Measurements from ENCODE around the gene TRABD.

TRABD gene

GRCh38 chr22:50174382-50175190, 11.1 kb upstream of the TRABD start:
- DNase-seq: no peak

- DNase-seq: no peak
Measured at GRCh38 chr22:50175191-50175461, 10.6 kb upstream of the TRABD start.

DNA sequence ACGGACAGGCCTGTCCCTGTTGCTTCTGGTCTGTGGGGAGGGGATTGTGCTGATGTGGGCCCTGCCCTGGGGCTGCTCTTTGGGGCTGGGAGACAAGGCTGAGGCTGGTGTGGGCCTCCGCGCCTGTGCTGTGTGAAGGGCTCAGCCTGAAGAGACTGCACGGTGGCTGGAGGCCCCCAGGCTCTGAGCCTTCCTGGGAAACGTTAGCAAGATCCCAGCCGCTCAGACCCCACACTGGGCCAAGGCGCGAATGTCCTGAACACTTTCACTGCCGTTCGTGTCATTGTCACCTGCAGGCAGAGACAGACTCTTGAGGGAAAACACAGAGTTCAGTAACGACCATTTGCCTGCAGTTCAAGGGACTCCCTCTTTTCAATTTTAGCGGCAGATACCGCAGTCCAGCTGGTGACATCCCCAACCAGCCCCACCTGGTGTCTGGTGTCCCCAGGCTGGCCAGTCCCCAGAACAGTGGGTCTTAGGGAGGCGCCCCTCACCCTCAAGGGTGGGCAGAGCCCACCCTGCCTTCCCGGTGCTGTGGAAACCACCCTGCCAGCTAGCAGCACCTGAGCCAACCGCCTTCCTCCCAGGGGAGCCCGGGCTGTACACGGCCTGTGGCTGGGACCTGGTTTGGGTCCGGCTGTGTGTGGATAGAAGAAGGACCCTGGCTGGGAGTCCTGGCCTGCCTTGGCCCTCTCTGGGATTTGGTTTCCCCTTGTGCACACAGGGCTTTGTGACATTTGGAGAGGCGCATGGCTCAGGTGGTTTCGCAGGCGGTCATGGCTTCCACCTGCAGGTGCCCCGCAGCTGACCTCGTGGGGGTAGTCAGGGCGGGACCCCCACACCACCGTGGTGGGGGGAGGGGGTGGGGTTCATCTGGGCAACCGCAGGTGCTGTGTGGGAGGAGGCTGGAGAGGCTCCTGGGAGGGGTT, 9.5 kb upstream of the TRABD start:
- no peak for DNase-seq

GRCh38 chr22:50176850-50177536, 8.7 kb upstream of the TRABD start:
- no peak for DNase-seq

DNA sequence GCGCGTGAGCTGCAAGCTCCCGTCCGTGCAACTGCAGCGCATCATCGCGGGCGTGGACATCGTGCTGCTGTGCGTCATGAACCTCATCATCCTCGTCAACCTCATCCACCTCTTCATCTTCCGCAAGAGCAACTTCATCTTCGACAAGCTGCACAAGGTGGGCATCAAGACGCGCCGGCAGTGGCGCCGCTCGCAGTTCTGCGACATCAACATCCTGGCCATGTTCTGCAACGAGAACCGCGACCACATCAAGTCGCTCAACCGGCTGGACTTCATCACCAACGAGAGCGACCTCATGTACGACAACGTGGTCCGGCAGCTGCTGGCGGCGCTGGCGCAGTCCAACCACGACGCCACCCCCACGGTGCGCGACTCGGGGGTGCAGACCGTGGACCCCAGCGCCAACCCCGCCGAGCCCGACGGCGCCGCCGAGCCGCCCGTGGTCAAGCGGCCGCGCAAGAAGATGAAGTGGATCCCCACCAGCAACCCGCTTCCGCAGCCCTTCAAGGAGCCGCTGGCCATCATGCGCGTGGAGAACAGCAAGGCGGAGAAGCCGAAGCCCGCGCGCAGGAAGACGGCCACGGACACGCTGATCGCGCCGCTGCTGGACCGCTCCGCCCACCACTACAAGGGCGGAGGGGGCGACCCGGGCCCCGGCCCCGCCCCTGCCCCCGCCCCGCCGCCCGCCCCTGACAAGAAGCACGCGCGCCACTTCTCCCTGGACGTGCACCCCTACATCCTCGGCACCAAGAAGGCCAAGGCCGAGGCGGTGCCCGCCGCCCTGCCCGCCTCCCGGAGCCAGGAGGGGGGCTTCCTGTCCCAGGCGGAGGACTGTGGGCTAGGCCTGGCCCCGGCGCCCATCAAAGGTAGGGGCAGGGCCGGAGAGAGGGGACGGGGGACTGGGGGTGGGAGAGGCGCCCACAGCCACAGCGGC, 7.9 kb upstream of the TRABD start:
- DNase-seq: no peak

DNA sequence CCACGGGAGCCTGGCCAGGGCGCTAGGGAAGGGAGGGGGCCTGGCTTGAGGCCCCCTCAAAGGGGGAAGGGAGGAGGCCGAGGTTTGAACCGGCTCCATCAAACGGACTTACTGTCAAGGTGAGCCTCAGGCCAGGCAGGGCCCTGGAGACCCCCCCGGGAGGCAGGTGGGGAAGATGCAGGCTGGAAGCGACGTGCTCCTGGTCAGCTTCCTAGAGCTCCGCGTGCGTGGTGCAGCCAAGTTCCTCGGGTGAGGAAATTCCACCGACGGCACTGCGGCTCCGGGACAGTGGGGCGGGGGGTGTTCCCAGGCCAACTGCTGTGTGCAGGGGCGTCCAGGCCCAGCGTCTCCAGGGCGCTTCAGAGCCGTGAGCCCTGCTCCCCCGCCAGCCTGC, 7.2 kb upstream of the TRABD start:
- DNase-seq: no peak

DNA sequence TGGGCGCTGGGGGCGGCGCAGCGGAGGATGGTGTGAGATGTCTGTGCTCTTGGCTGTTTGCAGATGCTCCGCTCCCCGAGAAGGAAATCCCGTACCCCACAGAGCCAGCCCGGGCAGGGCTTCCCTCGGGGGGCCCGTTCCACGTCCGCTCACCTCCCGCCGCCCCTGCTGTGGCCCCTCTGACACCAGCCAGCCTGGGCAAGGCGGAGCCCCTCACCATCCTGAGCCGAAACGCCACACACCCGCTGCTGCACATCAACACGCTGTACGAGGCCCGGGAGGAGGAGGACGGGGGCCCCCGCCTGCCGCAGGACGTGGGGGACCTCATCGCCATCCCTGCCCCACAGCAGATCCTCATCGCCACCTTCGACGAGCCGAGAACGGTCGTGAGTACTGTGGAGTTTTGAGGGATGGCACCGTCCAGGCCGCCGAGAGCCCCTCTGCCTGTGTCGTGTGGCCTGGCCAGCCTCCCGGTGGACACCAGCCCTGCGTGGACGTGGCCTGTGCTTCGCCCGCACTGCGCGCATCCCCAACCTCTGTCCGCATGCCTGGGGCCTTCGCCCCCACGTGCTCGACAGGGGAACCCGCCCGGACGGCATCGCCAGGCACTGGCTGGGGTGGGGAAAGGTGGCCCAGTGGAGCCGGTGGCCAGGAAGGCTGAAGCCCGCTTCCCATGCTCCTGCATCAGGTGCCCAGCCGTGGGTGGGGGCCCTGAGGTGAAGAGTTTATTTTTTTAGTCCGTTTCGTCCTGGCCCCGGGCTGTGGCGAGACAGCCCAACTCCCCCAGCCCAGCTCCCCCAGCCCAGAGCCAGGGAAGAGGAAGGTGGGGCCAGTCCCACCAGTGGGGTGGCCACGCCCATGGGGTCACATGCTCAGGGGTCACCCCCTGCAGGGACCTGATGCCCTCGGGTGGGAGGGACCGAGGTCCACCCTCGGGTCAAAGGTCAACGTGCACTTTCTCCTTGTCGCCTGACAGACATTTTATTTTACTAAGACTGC, 6.5 kb upstream of the TRABD start:
- no peak for DNase-seq

DNA sequence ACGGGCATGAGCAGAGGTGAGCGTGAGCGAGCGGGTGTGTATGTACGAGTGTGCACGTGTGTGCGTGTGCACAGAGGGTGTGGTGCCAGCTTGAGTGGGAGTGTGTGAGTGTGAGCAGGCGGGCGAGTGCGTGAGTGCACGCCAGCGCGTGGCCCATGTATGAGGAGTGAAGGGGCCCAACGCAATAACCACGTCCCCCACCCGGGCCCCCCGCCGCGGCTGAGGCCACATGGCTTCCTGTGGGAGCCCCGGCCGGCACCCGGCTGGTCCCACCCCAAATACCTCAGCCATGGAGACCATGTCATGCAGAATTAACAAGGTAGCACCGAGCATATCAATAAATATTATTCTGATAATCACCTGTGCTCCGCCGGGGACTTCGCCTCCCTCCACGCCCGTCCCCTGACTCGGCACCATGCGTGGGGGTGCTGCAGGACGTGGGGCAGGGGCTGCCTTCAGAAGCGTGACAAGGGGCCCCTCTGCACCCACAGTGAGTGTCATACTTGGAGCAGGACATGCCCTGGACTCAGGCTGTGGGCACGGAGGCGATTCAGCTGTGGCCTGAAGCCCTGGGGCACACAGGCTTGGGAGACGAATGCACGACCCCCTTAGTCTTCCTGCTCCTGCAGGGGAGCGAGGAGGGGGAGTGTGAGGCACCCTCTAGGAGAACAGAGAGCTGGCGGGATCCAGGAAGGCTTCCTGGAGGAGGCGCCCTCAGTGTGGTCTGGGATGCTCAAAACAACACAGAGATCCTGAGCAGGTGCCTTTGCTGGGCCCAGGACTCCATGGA, 5.6 kb upstream of the TRABD start:
- DNase-seq: no peak

GRCh38 chr22:50180727-50181521, 4.8 kb upstream of the TRABD start:
- no peak for DNase-seq

DNA sequence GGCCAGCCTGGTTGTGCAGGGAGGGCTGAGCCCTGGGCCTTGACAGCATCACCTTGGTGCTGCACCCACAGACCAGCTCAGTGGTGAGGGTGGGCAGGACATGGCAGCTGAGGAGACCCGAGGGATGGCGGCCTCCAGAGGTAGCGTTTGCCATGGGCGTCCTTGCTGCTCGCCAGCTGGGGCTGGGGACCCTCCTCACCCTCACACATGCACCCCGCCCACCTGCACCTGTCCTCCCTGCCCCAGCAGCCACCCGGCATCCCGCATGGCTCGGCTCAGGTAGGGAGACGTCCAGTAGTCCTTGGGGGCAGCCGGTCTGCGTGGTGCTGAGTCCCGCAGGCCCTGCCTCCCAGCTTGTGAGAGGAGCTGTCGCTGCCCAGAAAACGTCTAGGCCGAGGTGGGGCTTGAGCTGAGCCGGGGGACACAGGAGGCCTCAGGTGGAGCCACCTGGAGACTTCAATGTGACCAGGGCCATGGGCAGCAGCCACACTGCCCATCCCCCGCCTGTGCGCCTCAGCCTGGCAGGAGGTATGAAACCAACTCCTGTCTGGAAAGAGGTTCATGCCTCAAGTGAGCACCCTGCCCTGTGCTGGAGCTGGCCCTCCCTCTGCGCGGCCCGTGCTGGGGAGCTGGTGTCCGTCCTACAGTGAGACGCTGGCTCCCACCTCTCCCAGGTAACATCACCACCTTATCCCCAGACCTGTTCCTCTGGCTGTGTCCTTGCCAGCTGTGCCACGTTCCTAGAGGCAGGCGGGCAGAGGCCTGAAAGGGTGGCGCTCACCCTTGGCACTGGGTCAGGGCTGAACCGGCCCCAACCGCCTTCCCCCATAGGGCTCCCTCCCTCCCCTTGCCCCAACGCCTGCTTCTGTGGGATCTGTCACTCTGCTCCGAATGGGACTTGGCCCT, 3.3 kb upstream of the TRABD start:
- DNase-seq: no peak

DNA sequence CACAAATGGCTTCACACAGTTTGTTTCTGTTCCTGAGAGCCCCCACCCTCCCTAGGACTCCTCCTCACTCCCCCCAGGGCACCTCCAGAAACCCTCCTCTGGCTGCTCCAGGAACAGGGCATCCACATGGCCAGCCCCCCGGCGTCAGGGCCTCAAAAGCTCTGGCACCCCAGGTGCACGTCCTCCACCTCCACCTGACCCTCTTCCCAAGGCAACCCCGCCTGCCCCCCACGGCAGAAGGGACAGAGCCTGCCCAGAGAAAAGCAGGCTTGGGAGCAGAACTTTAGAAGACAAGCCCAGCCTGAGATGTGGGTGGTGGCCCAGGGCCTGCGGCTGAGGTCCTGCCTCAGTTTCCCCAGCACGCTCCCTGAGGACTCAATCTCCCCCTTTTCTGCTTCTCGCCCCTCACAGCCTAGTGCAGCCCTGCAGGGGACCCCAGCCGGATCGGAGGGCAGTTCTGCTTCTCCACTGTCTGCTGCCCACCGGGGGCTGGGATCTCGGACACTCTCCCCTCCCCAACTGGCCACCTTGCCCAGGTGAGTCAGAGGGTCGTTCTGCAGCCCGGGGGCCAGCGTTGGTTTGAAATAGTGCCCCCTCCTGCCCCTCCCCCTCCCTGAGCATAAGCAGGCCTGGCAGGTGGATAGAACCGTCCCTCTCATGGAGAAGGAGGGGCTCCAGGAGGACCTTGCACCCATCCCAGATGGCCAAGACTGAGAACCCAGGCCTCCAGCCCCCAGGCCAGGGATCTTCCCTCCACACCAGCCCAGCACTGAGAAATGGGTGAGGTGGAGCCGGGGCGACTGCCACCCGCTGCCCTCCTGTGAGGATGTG, 2.4 kb upstream of the TRABD start:
- no peak for DNase-seq

DNA sequence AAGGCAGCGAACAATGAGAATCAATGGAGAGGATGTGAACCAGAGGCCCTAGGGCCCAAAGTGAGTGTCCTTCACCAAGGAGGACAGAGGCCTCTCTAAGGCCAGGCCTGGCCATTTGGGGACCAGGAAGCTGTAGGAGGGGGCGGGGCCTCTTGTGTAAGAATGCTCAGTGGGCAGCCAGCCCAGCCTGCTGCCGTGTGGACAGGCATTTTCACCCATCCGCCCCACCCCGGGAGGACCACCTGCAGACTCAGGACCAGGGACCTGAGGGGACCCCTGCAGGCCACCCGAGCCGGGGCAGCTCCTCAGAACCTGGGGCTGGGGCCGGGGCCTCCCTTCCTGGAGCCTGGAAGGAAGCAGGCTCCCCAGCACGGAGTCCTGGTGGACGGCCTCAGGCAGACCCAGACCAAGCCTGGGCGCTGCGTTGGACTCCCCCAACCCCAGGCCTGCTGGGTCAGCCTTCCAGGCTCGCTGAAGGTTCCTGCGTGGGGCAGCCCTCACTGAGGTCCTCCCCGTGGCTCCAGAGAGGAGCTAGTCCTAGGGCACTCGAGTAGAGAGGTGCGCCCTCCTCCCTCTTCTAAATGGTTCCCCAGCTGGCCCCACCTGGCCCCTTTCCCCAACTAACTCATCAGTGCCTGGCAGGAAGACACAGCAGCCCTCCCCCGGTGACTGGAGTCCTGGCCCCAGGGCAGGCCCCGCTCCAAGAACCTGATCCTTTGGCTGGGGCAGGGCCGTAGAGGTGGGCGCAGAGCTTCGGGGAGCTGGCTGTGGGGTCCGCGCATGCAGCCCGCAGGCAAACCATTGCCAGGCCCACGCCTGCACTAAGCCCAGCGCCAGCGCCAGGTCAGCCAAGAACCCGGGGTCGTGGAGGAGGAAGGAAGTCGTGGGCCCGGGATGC, 1.5 kb upstream of the TRABD start:
- no peak for DNase-seq

DNA sequence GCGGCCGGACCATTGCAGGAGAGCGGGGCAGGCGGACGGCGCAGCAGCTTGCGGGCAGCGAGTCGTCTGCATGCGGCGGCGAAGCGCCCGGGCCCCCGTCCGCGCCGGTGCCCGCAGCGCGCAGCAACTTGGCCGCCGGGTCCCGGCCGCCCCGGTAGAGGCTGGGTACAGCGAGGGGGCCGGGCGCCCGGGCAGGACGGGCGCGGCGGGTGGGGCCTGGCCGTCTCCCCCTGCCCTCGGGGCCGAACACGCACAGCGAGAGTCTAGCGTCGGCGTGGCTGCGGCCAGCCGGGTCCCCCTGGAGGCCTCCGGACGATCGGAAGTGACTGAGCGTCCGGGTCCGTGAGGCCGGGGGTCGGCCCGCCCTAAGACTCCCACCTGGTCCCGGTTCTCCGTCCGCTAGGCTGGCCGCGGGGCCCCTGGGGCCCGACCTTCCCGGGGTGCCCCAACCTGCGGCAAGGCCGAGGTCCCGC, 775 bp upstream of the TRABD start:
- no peak for DNase-seq

- no peak for DNase-seq
Measured at GRCh38 chr22:50186181-50186714, 535 bp downstream of the TRABD start.

- DNase-seq: no peak
Measured at GRCh38 chr22:50186761-50187523, 1.2 kb downstream of the TRABD start.

All from NCI-H1930 (cell line).